ENCODE measurements around the gene TTLL6. TPM values are rescaled to one million over a fixed set of nuclear protein-coding genes. Genes with fewer than 3 reads are reported as not detected.

The TTLL6 gene
- total RNA-seq, 1 donor from 2014 or later = not detected

- intact Hi-C loops (cut with micrococcal nuclease) = no loop called here
Observed at GRCh38 chr17:48726114-48726915, 90.7 kb downstream of the TTLL6 start.

- intact Hi-C loops (cut with micrococcal nuclease) = loop anchor here (2.0 kb wide), 1 partner anchor 21 kb away; no protein-coding TSS in a partner anchor
Observed at GRCh38 chr17:48725288-48726064, 91.6 kb downstream of the TTLL6 start.

GRCh38 chr17:48725004-48725287, 92.1 kb downstream of the TTLL6 start:
- intact Hi-C loops (cut with micrococcal nuclease) = loop anchor here (2.0 kb wide), 1 partner anchor 22 kb away; no protein-coding TSS in a partner anchor

GRCh38 chr17:48724251-48725003, 92.6 kb downstream of the TTLL6 start:
- intact Hi-C loops (cut with micrococcal nuclease) = loop anchor here (1.0 to 5.0 kb wide), 8 partner anchors 22 to 1243 kb away; partner anchors contain the start of genes DLX4 and IGF2BP1

- intact Hi-C loops (cut with micrococcal nuclease) = loop anchor here (1.0 to 5.0 kb wide), 8 partner anchors 23 to 1244 kb away; partner anchors contain the start of genes DLX4 and IGF2BP1
Observed at GRCh38 chr17:48723423-48724250, 93.4 kb downstream of the TTLL6 start.

- intact Hi-C loops (cut with micrococcal nuclease) = loop anchor here (5.0 kb wide), 3 partner anchors 86 to 1244 kb away; partner anchors contain the start of genes DLX4 and IGF2BP1
Observed at GRCh38 chr17:48722915-48723422, 94.1 kb downstream of the TTLL6 start, which contains the start of gene PRAC2. Gene PRAC2, plus strand, starts transcription at chr17:48723185. Its CDS starts 1,226 bp downstream, at chr17:48724411.

GRCh38 chr17:48722201-48722907, 94.7 kb downstream of the TTLL6 start, which contains the start of gene PRAC1:
Gene PRAC1, minus strand, starts transcription at chr17:48722518. Its CDS starts 126 bp downstream, at chr17:48722392.
- intact Hi-C loops (cut with micrococcal nuclease) = loop anchor here (5.0 kb wide), 3 partner anchors 85 to 1245 kb away; partner anchors contain the start of genes DLX4 and IGF2BP1

- intact Hi-C loops (cut with micrococcal nuclease) = loop anchor here (5.0 kb wide), 3 partner anchors 84 to 1246 kb away; partner anchors contain the start of genes DLX4 and IGF2BP1
Observed at GRCh38 chr17:48721009-48721402, 96.0 kb downstream of the TTLL6 start.

- intact Hi-C loops (cut with micrococcal nuclease) = loop anchor here (5.0 kb wide), 3 partner anchors 83 to 1247 kb away; partner anchors contain the start of genes DLX4 and IGF2BP1
Observed at GRCh38 chr17:48720266-48721008, 96.6 kb downstream of the TTLL6 start.

- intact Hi-C loops (cut with micrococcal nuclease) = loop anchor here (5.0 kb wide), 3 partner anchors 82 to 1248 kb away; partner anchors contain the start of genes DLX4 and IGF2BP1
Observed at GRCh38 chr17:48719642-48720265, 97.3 kb downstream of the TTLL6 start.

GRCh38 chr17:48718761-48719641, 98.0 kb downstream of the TTLL6 start:
- intact Hi-C loops (cut with micrococcal nuclease) = no loop called here

GRCh38 chr17:48718227-48718760, 98.7 kb downstream of the TTLL6 start:
- intact Hi-C loops (cut with micrococcal nuclease) = no loop called here

GRCh38 chr17:48717367-48718226, 99.4 kb downstream of the TTLL6 start:
- intact Hi-C loops (cut with micrococcal nuclease) = loop anchor here (2.0 kb wide), 1 partner anchor 105 kb away; no protein-coding TSS in a partner anchor

- intact Hi-C loops (cut with micrococcal nuclease) = loop anchor here (2.0 kb wide), 1 partner anchor 104 kb away; no protein-coding TSS in a partner anchor
Observed at GRCh38 chr17:48716549-48716948, 100.5 kb downstream of the TTLL6 start.

Data from T-helper 1 cell treated with Interleukin-12 subunit alpha and Interleukin-12 subunit beta and Interleukin-4 antibody, amounts not matched to agents 30 ng/mL and 1 ng/mL, for 36 hours (primary cell).